RCC 7860 (cell line): ENCODE results near the gene CCDC158.
"Not testable (repeated sequence)": the region's sequence is repeated elsewhere in the genome, so short reads cannot be mapped to it uniquely, and the experiment has no call there.

Experiments used
- DNase-seq: peaks from one replicate; pipeline ENCODE4 v3.0.0-alpha.2; 2015; ENCODE audit warnings: low spot score
- FAIRE-seq: peaks from 2 replicates; lab custom pipeline; 2012; peaks lifted over from hg19 to GRCh38; lab: Jason Lieb, UNC

Gene CCDC158

DNA sequence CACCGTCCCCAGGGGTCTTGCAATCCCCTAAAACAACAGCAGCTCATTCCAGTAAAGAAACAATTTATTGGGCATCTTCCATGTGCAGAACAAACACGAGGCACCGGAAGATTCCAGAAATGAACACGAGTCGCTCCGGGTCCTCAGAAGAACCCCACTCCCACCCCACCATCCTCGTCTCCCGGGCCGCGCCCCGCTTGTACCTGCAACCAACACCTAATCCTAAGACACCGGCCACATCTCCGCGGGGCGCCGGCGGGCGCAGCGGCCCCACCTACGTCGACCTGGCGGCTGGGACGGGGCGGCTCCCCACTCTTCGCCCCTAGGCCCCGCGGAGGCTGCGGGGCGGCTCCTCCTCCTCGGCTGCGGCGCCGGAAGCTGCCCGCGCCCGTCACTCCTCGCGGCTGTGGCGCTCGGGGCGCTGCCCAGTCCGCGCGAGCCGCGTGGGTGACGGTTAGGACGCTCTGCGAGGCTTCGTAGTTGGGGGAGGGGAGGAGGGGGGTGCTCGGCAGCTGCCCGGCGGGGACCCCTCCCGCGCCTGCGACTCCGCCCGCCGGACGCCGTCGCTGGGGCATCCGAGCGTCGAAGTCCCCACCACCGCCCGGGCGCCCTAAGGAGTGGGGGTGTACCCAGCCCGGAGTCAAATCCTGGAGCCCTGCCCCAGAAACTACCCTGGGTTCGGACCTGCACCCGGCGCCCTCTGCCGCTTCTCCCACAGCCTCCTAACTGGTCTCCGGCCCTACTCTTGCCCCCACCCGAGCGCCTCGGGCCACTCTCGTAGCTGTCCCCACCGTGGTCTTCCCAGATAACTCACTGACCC lies at the start of gene CCDC158:
CCDC158 (minus strand) TSS at position 380 of the 820 bp plus-strand sequence. CDS start 17,934 bp downstream, outside the sequence.
- no peak for DNase-seq

DNA sequence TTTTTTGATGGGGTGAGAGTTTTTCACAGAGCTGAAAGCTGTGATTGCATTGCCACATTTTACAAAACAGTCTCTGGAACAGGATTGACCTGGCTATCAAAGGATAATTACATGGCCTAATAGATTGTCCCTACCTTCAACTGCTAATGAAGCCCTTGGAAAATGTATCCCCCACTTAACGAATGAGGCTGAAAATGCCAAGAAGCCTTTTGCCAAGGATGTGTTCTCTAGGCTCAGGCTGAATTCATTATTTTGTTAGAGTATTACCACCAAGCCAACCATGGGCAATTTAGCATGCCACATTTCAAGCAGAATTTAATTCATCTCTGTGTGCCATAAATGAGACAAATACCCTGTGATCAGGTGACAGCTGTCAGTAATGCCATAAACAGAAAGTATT lies 49.6 kb upstream of the CCDC158 start:
- no peak for DNase-seq
- no peak for FAIRE-seq

More for the DNA sequence above, at the start of gene CCDC158:
- FAIRE-seq, result no peak

GRCh38 chr4:76470064-76470463 lies 49.1 kb upstream of the CCDC158 start:
- FAIRE-seq, result no peak
- no peak for DNase-seq

GRCh38 chr4:76463568-76463967 lies 42.6 kb upstream of the CCDC158 start:
- no peak for FAIRE-seq
- no peak for DNase-seq

DNA sequence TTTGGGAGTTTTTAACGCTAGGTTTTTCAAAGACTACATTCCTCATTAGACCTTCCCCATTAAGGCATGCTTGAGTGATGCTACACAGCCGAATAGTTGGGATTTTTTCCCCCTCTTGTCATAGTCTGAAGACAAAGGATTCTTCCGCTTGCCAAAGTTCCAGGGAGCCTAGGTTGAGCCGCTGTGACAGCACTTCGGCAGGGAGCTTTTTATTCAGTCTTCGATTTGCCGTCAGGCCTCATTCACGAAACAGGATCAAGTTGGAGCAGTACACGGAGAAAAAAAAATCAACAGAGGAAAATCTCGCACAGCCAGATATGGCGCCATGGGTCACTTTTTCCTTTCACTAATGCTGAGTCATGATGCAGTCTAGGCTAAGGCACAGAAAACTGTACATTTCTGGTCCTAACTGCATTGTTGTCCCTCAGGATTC lies 38.4 kb upstream of the CCDC158 start:
- peak; percentile 89 for DNase-seq
- FAIRE-seq, result peak; percentile 91

DNA sequence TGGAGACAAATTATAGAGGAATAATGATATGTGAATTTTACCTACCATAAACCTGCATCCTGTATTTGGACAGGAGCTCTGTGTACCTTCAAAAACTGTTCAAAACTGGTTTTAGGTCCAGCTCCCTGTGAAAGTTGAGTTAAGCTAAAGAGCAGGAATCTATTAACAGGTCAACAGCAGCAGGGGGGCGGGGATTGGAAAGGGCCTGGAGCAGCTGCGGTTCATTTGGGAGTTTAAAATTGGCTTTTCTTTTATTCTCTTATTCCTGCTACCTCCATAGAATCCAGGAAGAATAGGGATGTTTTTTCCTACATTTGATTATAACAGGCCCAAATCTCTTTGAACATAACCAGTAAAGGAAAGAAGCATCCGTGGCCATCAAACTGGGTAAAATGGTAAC lies 37.9 kb upstream of the CCDC158 start:
- DNase-seq (no peak), FAIRE-seq (no peak)

DNA sequence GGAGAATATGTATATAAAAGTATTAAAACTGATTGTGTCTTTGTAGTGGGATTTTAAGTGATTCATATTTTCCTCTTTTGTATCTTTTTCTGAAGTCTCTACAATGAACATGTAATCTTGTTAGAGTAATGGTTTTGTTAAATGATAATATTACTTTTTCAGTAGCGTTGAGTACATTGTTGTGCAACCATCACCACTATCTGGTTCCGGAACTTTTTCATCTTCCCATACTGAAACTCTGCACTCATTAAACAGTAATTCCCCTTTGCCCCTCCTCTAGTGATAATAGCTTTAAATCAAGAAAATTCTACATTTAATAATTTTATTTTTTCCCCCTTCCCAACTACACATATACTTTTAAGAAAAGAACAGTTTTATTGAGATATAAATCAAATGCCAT lies 37.4 kb upstream of the CCDC158 start:
- FAIRE-seq (no peak), DNase-seq (no peak)

DNA sequence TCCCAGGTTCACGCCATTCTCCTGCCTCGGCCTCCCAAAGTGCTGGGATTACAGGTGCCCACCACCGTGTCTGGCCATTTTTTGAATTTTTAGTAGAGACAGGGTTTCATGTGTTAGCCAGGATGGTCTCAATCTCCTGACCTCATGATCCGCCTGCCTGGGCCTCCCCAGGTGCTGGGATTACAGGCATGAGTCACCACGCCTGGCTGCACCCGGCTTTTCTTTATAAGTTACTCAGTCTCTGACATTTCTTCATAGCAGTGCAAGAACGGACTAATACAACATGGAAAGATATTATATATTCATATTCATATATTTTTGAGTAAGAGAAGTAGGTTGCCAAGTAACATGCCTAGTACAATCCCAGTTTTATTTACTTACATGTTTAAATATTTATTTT lies 36.9 kb upstream of the CCDC158 start:
- peak; percentile 83 for FAIRE-seq
- DNase-seq, result peak; percentile 69

DNA sequence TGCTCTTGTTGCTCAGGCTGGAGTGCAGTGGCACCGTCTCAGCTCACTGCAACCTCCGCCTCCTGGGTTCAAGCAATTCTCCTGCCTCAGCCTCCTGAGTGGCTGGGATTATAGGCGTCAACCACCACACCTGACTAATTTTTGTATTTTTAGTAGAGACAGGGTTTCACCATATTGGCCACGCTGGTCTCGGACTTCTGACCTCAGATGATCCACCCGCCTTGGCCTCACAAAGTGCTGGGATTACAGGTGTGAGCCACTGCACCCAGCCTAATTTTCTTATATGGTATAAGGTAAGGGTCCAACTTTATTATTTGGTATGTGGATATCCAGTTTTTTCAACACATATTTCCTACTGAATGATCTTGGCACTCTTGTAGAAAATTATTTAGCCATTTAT lies 33.1 kb upstream of the CCDC158 start:
- DNase-seq, FAIRE-seq: not testable (repeated sequence)

- FAIRE-seq (no peak), DNase-seq (no peak)
Observed at GRCh38 chr4:76453232-76453631, 32.3 kb upstream of the CCDC158 start.

DNA sequence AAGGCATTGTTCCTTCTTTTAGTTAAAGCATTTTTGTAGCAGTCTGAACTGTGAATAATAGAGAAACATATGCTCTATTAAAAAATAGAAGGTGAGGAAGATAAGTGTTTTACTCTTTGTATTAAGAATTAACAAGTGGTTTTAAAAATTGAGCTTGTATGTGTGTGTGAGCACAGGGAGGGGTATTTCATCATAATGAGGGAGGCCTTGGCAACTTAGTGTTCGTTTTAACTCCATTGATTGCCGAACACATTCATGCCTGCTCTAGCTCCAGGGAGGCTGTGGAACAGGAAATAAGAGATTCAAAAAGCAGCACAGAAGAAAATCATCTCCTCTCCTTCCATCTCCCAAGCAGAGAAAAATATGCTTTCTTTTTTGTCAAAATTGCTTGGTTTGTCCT lies 28.9 kb upstream of the CCDC158 start:
- FAIRE-seq (no peak), DNase-seq (no peak)

DNA sequence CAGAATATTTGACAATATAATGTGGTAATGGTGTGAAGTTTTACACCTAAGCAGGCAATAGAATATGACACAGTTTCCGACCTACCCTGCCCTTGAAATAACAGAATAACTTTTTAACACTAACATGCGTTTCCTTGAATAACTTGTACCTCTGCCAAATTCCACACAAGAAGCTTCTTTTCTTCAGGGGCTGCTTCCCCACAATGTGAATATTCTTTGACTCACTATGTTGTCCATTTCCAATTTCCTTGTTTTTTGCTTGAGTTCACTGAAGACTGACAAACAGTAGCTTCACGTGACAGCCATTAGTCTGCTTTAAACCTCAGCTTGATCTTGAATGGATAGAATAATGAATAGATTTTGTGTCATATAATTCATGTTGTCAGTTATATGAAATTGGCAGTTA lies 28.4 kb upstream of the CCDC158 start:
- FAIRE-seq (peak; percentile 87), DNase-seq (peak; percentile 44)

GRCh38 chr4:76448211-76448610 lies 27.3 kb upstream of the CCDC158 start:
- DNase-seq (no peak), FAIRE-seq (no peak)

- FAIRE-seq (no peak), DNase-seq (no peak)
Observed at GRCh38 chr4:76447393-76447851, 26.5 kb upstream of the CCDC158 start.

- no peak for FAIRE-seq
- no peak for DNase-seq
Observed at GRCh38 chr4:76445911-76446310, 25.0 kb upstream of the CCDC158 start.

DNA sequence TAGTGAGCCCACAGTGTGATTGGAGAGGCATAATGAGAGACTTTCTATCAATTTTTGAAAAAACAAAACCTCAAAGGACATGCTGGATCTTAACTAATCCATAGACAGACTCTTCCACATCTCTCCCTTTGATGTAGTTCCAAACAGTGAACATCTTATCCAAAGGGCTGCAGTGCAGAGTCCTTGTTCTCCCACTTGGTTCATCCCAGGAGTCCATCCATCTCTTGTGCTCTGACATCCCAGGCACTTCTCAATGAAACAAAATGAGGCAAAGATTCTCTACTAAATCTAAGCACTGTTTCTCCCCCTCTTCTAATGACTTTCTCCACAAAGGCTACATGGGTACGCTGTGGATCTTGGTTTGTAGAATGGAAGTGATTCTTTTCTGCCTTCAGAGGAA lies 22.4 kb upstream of the CCDC158 start:
- no peak for DNase-seq
- FAIRE-seq, result no peak

GRCh38 chr4:76442807-76443206 lies 21.9 kb upstream of the CCDC158 start:
- DNase-seq (no peak), FAIRE-seq (no peak)

DNA sequence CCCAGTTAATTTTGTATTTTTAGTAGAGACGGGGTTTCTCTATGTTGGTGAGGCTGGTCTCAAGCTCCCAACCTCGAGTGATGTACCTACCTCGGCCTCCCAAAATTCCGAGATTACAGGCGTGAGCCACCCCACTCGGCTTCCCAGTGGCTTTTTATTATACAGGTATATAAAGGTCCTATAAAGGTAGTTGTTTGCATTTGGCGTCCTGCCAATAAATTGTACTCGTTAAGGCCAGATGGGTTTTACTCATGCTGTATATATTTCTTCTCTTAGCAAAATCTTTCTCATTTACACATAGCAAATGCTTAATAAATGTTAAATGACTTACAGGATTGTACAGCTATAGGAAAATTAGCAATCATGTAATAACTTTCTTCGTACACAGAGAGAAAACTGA lies 20.9 kb upstream of the CCDC158 start:
- DNase-seq, result no peak
- FAIRE-seq, result no peak

- no peak for DNase-seq
- no peak for FAIRE-seq
Observed at GRCh38 chr4:76439491-76439890, 18.6 kb upstream of the CCDC158 start.

DNA sequence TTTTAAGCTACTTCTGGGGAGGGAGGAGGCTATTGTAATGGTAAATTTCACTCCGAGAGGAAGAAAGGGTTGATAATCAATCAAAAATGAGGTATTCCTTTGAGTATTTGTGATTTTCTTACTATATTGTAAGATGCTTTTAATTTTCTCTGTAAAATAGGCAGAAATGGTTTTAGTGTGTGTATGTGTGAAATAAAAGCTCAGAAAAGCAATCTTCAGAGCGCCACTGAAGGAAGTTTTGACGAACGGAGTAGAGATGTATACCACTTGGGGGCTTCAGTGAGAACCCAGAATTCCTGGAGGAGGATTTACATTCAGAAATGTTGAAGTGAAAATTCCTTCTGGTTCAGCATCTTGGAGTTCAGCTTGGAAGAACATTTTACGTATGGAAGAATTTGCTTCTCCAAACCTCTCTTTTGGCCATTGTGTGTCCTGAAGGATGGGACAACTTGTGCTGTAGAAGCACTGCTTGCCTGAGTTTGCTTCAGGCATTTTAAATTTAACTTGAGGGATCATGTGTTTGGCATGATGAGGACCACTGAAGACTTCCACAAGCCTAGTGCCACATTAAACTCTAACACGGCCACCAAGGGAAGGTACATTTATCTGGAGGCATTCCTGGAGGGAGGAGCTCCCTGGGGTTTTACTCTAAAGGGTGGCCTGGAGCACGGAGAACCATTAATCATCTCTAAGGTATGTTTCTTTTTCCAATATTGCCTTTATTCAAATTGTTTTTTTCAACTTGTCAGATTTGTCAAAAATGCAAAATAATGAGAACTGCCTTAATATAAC lies 14.8 kb upstream of the CCDC158 start:
- no peak for DNase-seq
- no peak for FAIRE-seq

GRCh38 chr4:76434901-76435527 lies 14.1 kb upstream of the CCDC158 start, which contains the start of gene SHROOM3:
SHROOM3 (plus strand) TSS chr4:76435229; CDS start chr4:76436053, 824 bp downstream.
- no peak for FAIRE-seq
- no peak for DNase-seq
